Nephron progenitor cell (in vitro differentiated cells): ENCODE data around the gene LRP1B.

Experiments used
- DNase-seq: peaks from one replicate; pipeline ENCODE4 v3.0.0; 2021
- H3K27ac Mint-ChIP-seq: 2 replicates; pipeline ENCODE4 v1.8.0; 2021; ENCODE audit warnings: mild to moderate bottlenecking, moderate library complexity, mixed read lengths
- H3K27me3 Mint-ChIP-seq: 2 replicates; pipeline ENCODE4 v1.8.0; 2021; ENCODE audit warnings: mild to moderate bottlenecking, low read depth, mixed read lengths; ENCODE audit not compliant: poor library complexity
- H3K36me3 Mint-ChIP-seq: 2 replicates; pipeline ENCODE4 v1.8.0; 2021; ENCODE audit warnings: low read depth, mixed read lengths
- H3K4me1 Mint-ChIP-seq: 2 replicates; pipeline ENCODE4 v1.8.0; 2021; ENCODE audit warnings: mixed read lengths
- H3K4me3 Mint-ChIP-seq: 2 replicates; pipeline ENCODE4 v1.8.0; 2021; ENCODE audit warnings: mild to moderate bottlenecking, moderate library complexity, mixed read lengths
- H3K9me3 Mint-ChIP-seq: 2 replicates; pipeline ENCODE4 v1.8.0; 2021; ENCODE audit warnings: mild to moderate bottlenecking, moderate library complexity, mixed read lengths
- TF ChIP-seq, protein P1 (sequence below): fragments of 200-600 bp; sonication (generic); IDR thresholded peaks from 2 replicates; pipeline ENCODE4 v1.5.0; 2021; ENCODE audit warnings: antibody characterized with exemption

Gene LRP1B

DNA sequence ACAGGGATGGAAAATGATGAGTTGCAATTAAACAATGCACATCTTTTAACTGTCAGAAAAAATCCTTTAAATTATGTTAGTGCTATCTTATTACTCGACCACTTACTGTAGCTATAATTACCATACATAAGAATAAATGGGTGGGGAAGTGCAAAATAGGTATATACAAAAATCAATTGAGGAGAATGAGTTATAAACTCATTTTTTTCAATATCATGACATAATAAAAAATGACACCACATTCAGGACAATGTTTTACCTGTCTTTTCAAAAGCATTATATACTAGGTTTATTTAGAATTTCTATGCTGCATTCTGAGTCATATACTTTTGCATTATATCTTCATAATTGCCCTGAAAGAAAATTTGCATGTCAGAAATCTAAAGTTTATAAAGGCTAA lies 1533.6 kb downstream of the LRP1B start:
- no peaks in the 10 kb centered on the region for H3K4me1 Mint-ChIP-seq
- no peak overlapping the region for H3K27ac Mint-ChIP-seq
- TF ChIP-seq, protein P1, sequence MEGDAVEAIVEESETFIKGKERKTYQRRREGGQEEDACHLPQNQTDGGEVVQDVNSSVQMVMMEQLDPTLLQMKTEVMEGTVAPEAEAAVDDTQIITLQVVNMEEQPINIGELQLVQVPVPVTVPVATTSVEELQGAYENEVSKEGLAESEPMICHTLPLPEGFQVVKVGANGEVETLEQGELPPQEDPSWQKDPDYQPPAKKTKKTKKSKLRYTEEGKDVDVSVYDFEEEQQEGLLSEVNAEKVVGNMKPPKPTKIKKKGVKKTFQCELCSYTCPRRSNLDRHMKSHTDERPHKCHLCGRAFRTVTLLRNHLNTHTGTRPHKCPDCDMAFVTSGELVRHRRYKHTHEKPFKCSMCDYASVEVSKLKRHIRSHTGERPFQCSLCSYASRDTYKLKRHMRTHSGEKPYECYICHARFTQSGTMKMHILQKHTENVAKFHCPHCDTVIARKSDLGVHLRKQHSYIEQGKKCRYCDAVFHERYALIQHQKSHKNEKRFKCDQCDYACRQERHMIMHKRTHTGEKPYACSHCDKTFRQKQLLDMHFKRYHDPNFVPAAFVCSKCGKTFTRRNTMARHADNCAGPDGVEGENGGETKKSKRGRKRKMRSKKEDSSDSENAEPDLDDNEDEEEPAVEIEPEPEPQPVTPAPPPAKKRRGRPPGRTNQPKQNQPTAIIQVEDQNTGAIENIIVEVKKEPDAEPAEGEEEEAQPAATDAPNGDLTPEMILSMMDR = no peak
- DNase-seq = no peak
- H3K9me3 Mint-ChIP-seq = no peaks in the 10 kb centered on the region
- no peaks in the 10 kb centered on the region for H3K36me3 Mint-ChIP-seq
- H3K4me3 Mint-ChIP-seq = no peak overlapping the region
- no peaks in the 10 kb centered on the region for H3K27me3 Mint-ChIP-seq

DNA sequence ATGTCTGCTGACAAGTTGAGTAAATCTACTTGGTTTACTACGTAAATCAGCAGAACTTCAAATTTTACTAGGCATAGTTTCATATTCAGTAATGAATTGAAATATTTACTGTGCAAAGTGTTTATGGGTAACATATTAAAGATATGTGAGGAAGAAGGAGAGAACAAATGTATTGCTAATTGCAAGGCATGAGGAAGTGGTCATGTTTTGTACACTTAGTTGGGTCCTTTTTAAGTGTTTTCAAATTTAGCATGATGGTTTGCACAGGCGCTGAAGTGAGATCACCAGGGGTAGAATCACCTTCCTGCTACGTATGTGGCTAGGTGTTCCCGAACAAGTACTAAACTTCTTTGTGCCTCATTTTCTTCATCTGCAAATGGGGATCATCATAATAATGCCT lies 1534.4 kb downstream of the LRP1B start:
- TF ChIP-seq, protein P1 = no peak
- no peak overlapping the region for H3K4me3 Mint-ChIP-seq
- no peaks in the 10 kb centered on the region for H3K9me3 Mint-ChIP-seq
- no peaks in the 10 kb centered on the region for H3K36me3 Mint-ChIP-seq
- no peaks in the 10 kb centered on the region for H3K4me1 Mint-ChIP-seq
- H3K27me3 Mint-ChIP-seq = no peaks in the 10 kb centered on the region
- H3K27ac Mint-ChIP-seq = no peak overlapping the region
- no peak for DNase-seq

DNA sequence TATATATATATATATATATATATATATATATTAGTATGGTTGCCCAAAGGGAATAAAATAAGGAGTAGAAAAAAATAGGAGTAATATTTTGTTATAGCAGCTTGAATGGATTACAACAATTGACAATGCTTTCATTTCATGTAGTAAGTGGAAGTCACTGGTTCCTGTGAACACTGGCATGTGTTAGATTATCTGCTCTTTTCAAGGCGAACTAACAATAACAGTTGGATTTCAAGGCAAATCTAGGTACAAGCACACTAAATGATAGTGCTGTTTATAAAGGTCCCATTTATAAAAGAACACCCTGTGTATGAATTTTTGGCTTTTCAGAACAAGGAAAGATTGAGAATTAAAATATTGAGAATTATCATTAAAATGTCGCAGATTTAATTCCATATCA lies 1535.7 kb downstream of the LRP1B start:
- Mint-ChIP-seq H3K9me3 (no peaks in the 10 kb centered on the region), H3K27ac (no peak overlapping the region), H3K36me3 (no peaks in the 10 kb centered on the region), H3K27me3 (no peaks in the 10 kb centered on the region), H3K4me3 (no peak overlapping the region), H3K4me1 (no peaks in the 10 kb centered on the region)
- TF ChIP-seq, protein P1 = no peak
- no peak for DNase-seq

DNA sequence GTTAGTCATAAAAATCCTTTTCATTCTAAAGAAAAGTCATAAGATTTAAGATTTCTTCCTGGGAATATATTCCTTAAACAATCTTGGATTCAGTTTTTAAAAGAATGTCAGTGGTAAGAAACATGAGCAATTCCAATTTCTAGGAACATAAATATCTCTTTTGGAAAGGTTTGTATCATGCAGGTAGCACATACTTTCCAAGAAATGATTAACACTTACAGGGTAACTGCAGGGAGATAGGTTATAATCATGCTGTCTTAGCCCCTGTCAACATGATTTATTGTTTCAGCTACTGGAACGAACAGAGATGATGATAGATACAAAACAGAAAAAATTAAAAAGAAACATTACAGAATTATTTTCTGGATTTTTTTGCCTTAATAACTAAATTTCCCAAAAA lies 1537.7 kb downstream of the LRP1B start:
- Mint-ChIP-seq H3K27me3 (no peaks in the 10 kb centered on the region), H3K27ac (no peak overlapping the region), H3K4me3 (no peak overlapping the region), H3K4me1 (no peaks in the 10 kb centered on the region), H3K36me3 (no peaks in the 10 kb centered on the region), H3K9me3 (no peaks in the 10 kb centered on the region)
- DNase-seq = no peak
- TF ChIP-seq, protein P1 = no peak

DNA sequence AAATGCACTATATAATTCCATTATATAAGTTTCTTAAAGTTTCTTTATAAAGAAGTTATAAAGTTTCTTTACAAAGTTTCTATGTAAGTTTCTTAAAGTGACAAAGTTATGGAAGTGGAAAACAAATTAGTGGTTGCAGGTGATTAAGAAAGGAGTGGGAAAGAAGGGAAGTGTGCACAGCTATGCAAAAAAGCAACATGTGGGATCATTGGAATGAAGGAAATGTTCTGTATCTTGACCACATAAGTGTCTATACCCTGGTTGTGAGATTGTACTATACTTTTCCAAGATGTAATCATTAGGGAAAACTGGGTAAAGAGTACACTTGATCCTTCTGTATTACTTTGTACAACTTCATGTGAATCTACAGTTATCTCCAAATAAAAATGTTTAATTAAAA lies 1541.1 kb downstream of the LRP1B start:
- Mint-ChIP-seq H3K27me3 (no peaks in the 10 kb centered on the region), H3K4me3 (no peak overlapping the region), H3K9me3 (no peaks in the 10 kb centered on the region), H3K36me3 (no peaks in the 10 kb centered on the region), H3K27ac (no peak overlapping the region), H3K4me1 (no peaks in the 10 kb centered on the region)
- TF ChIP-seq, protein P1 = no peak
- DNase-seq = no peak

DNA sequence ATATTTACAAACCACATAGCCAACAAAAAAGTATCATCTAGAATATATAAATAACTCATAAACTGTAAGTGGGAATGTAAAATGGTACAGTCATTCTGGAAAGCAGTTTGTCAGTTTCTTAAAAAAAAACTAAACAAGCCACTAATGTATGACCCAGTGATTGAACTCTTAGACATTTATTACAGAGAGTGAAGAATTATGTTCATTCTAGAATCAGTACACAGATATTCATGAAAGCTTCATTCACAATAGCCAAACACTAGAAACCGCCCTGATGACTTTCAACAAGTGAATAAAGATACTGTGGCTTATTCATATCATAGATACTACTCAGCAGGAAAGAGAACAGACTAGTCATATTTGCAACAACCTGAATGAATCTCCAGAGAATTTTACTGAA lies 1541.5 kb downstream of the LRP1B start:
- Mint-ChIP-seq H3K36me3 (no peaks in the 10 kb centered on the region), H3K4me1 (no peaks in the 10 kb centered on the region), H3K27me3 (no peaks in the 10 kb centered on the region), H3K4me3 (no peak overlapping the region), H3K9me3 (no peaks in the 10 kb centered on the region), H3K27ac (no peak overlapping the region)
- TF ChIP-seq, protein P1 = no peak
- no peak for DNase-seq
